ENCODE measurements around the gene PBX2.
"Not testable (repeated sequence)": the region's sequence is repeated elsewhere in the genome, so short reads cannot be mapped to it uniquely, and the experiment has no call there.

PBX2 gene

GRCh38 chr6:32190054-32190851, at the start of gene PBX2:
TSS of gene PBX2 (minus strand) at chr6:32190202. CDS start at chr6:32189915, 287 bp downstream.
- DNase-seq (ENCODE audit: low read depth, low spot score), result peak; percentile 93

- DNase-seq (ENCODE audit: low read depth, low spot score), result no peak
Observed at GRCh38 chr6:32239462-32239861, 49.5 kb upstream of the PBX2 start.

DNA sequence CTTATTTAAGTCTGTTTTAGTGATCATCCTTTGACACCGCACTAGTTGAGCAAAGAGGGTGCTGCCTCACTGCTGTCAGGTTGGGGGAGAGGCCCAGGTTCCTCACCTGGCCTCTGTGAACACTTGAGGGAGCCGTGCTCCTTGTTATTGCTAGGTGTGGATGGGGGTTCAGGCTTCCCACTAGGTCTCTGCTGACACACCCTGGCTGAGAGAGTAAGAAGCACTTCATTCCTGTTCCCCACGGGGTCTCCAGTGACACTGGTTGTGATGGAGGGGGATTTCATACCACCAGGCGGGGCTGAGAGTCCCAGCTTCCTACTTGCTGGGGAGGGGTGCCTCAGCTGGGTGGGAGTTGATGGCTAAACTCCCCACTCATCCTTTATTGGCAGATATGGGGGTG, 44.9 kb upstream of the PBX2 start:
- no peak for DNase-seq (ENCODE audit: low read depth, low spot score)

DNA sequence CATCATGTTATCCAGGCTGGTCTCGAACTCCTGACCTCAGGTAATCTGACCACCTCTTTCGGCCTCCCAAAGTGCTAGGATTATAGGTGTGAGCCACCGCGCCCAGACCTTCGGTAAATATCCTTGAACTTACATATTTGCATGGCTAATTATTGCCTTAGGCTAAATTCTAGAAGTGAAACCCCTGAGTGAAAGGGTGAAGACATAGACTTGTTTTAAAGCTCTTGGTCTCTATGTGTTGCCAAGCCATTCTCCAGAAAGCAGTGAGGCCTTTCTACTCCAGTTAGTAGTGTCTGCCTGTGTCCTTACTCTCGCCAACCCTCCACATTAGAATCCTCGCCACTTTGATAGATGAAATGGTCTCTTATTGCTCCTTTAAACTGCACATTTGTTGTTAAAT, 36.4 kb upstream of the PBX2 start:
- no peak for DNase-seq (ENCODE audit: low read depth, low spot score)

GRCh38 chr6:32224696-32225095, 34.7 kb upstream of the PBX2 start:
- no peak for DNase-seq (ENCODE audit: low read depth, low spot score)

- no peak for DNase-seq (ENCODE audit: low read depth, low spot score)
Observed at GRCh38 chr6:32223258-32224235, 33.5 kb upstream of the PBX2 start, which contains the start of gene NOTCH4. TSS of gene NOTCH4 (minus strand) at chr6:32224067. CDS start at chr6:32223928, 139 bp downstream.

DNA sequence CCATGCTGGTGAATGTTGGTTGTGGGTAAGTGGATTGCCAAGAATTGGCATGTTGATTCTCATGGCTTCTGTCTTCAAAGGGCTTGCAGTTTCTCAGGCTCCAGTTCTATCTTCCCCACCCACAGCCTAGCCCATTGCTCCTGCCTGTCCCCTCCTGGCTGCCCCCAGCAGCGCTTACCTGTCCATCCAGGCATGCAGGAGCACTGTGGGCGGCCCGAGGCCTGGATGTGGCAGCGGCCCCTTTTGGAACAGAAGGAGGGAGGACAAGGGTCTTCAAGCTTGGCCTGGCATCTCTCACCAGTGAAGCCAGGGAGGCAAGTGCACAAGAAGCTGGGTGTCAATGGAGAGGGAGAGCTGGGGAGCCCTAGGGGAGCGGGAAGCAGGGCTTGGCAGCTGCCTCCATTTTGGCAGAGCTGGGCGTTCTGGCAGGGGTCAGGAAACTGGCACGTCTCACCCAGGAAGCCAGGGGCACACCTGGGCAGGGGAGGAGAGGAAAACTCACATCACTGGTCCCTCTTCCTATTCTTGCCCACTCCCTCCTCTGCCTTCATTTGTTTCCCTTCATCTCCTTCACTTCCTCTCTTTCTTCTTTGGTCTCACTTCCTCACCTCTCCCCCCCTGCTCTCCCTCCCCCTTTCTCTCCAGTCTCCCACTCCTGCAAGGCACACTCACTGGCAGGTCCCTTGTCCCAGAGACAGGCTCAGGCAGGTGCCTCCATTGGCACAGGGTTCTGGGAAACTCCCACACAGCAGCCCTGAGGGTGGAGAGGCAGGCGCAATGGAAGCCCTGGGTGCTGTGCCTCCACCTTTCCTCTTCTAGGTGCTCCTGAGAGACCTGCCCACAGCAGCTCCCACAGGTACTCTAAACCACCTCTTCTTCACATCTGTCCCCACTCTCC, 32.6 kb upstream of the PBX2 start:
- no peak for DNase-seq (ENCODE audit: low read depth, low spot score)

- DNase-seq (ENCODE audit: low read depth, low spot score), result no peak
Observed at GRCh38 chr6:32220021-32220420, 30.0 kb upstream of the PBX2 start.

- DNase-seq (ENCODE audit: low read depth, low spot score), result no peak
Observed at GRCh38 chr6:32218167-32218566, 28.2 kb upstream of the PBX2 start.

- DNase-seq (ENCODE audit: low read depth, low spot score), result no peak
Observed at GRCh38 chr6:32216998-32217397, 27.0 kb upstream of the PBX2 start.

DNA sequence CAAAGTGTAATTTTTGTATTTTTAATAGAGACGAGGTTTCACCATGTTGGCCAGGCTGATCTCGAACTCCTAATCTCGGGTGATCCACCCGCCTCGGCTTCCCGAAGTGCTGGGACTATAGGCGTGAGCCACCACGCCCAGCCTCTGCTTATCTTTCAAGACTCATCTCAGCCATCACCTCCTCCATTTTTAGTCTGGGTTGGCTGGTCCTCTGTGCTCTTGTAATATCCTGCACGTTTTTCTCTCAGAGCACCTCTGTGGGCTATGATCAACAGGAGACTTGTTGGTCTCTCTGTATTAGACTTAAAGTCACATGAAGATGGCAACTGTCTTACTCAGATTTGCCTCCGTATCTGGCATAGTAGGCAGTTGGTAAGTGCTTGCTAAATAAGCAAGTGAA, 26.3 kb upstream of the PBX2 start:
- no peak for DNase-seq (ENCODE audit: low read depth, low spot score)

- no peak for DNase-seq (ENCODE audit: low read depth, low spot score)
Observed at GRCh38 chr6:32215617-32216016, 25.6 kb upstream of the PBX2 start.

- DNase-seq (ENCODE audit: low read depth, low spot score), result no peak
Observed at GRCh38 chr6:32214126-32214525, 24.1 kb upstream of the PBX2 start.

- no peak for DNase-seq (ENCODE audit: low read depth, low spot score)
Observed at GRCh38 chr6:32213649-32214048, 23.6 kb upstream of the PBX2 start.

- DNase-seq (ENCODE audit: low read depth, low spot score), result no peak
Observed at GRCh38 chr6:32212076-32212760, 22.2 kb upstream of the PBX2 start.

GRCh38 chr6:32211432-32211831, 21.4 kb upstream of the PBX2 start:
- DNase-seq (ENCODE audit: low read depth, low spot score), result not testable (repeated sequence)

- no peak for DNase-seq (ENCODE audit: low read depth, low spot score)
Observed at GRCh38 chr6:32210191-32210601, 20.2 kb upstream of the PBX2 start.

- DNase-seq (ENCODE audit: low read depth, low spot score), result no peak
Observed at GRCh38 chr6:32208996-32209395, 19.0 kb upstream of the PBX2 start.

DNA sequence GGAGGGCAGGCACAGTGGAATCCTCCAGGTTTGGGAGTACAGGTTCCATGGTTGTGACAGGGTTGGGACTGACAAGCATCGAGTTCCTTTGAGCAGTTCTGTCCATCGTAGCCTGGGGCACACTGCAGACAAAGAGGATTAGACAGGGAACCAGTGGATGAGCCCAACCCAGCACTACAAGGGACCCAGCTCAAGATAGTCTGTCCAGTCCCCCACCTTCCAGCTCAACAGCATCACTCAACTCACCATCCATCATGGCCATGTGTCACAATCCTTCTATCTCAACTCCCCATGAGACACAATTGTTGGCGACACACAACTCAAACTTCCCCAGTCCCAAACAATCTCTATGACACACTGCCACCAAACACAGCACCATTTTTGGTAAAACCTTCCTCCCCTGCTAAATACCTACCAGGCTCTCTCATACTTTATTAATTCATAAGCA, 14.3 kb upstream of the PBX2 start:
- DNase-seq (ENCODE audit: low read depth, low spot score), result no peak

DNA sequence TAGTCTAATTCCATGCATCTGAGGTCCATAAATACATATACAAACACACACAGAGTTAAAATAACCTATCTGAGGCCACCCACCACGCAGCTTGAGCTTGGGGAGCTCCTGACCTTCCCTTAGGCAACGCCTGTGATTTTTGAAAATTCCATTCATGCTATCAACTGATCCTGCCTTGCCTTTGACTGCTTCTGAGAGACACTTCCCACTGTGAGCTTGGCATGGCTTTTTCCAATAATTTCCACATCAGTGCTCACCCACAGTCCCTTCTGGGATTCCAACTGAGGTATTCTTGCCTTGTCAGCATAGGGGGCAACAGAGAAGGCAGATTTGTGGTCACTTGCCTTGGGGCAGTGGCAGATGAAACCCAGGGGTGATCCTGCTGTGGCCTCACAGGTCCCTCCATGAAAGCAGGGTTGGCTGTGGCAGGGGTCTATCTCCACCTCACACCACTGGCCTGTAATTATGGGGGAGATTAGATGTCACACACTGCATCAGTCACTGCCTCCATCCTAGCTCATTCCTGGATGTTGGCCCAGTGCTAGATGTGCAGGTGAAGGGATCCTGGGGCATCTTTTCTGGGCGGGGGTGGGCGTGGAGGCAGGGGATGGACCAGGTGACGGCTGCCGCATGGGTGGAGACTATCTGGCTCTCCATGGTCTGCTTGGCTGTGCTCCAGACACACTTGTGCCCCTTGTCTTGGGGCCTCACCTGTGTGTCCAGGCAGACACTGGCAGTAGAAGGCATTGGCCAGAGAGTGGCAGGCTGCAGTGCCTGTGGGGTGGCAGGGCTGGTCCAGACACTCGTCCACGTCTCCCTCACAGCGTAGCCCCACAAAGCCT, 13.6 kb upstream of the PBX2 start:
- peak; percentile 46 for DNase-seq (ENCODE audit: low read depth, low spot score)

All from astrocyte of the hippocampus (primary cell).